Right lobe of liver (tissue), 6 donors: Measurements from ENCODE around the gene ASGR2. TPM values are rescaled to one million over a fixed set of nuclear protein-coding genes. Genes with fewer than 3 reads are reported as not detected.
"Not testable (repeated sequence)": the region's sequence is repeated elsewhere in the genome, so short reads cannot be mapped to it uniquely, and the experiment has no call there.

ENCODE experiments used
- ATAC-seq, 4 donors: fragments of 200-7000 bp; cut with Tn5 transposase; one replicate each; pipeline ENCODE4 v1.9.1; 2020; ENCODE audit warnings: mild to moderate bottlenecking in 4 of 4, moderate library complexity in 4 of 4
- DNase-seq, 3 donors: peaks; one replicate each; pipeline ENCODE4 v3.0.0-alpha.2; 2020
- H3K27ac ChIP-seq, 3 donors: fragments of 200-600 bp; one replicate each; pipeline ENCODE4 v1.8.0; 2022
- H3K27me3 ChIP-seq, 2 donors: fragments of 200-600 bp; one replicate each; pipeline ENCODE4 v1.8.0; 2022
- H3K36me3 ChIP-seq, 4 donors: fragments of 200-600 bp; sonication (generic) in 1 of 4; one replicate each; pipeline versions ENCODE4 v1.5.1 to v1.8.0; 2017 to 2022; ENCODE audit warnings: control low read depth in 1 of 4
- H3K4me1 ChIP-seq, 4 donors: fragments of 200-600 bp; sonication (generic) in 1 of 4; one replicate each; pipeline versions ENCODE4 v1.5.1 to v1.8.0; 2017 to 2022; ENCODE audit warnings: control low read depth in 1 of 4
- H3K4me3 ChIP-seq, 3 donors: fragments of 200-600 bp; one replicate each; pipeline ENCODE4 v1.8.0; 2022
- H3K9me3 ChIP-seq, 4 donors: fragments of 200-600 bp; sonication (generic) in 1 of 4; one replicate each; pipeline versions ENCODE4 v1.5.1 to v1.8.0; 2017 to 2022; ENCODE audit warnings: control low read depth in 1 of 4
- CTCF ChIP-seq, 4 donors: fragments of 200-600 bp in 3 of 4; fragments of 450-650 bp in 1 of 4; IDR thresholded peaks; one replicate each; pipeline versions ENCODE4 v1.5.1 to v1.8.0; 2016 to 2022; ENCODE audit warnings: antibody characterized with exemption in 4 of 4, mild to moderate bottlenecking in 2 of 4
- POLR2A ChIP-seq: fragments of 450-650 bp; IDR thresholded peaks from one replicate; pipeline ENCODE4 v1.6.1; 2017; ENCODE audit warnings: antibody characterized with exemption, mild to moderate bottlenecking
- WGBS: methylation state at CpG from one replicate; pipeline ENCODE4 v1.1.6; 2018; ENCODE audit warnings: low coverage, low lambda C conversion rate; ENCODE audit not compliant: insufficient coverage; ENCODE audit errors: missing lambda C conversion rate; 5-methylcytosine and 5-hydroxymethylcytosine counted together
- intact Hi-C, 2 donors: fragments of 100-400 bp; cut with DNase I; formaldehyde crosslinking; loops; one replicate each; pipeline versions ENCODE4 v1.11.2 to v1.14.1; 2022
- long read RNA-seq: library from polyadenylated mRNA; unstranded; transcript quantifications from one replicate; pipeline ENCODE4 v2.0.0, GENCODE V29; 2019
- total RNA-seq, 6 experiments: library from RNA; depleted of rRNA in 2 of 6; stranded (reverse); fragments of >200 nt in 2 of 6; fragmentation: NEBNext Ultra II Directional in 3 of 6; extraction: Animal tissue kit (Norgen Biotek cat#: 25700) in 3 of 6; gene quantifications; one replicate each; pipeline versions ENCODE4 v1.1.0 to v1.2.4, GENCODE V29; 2016 to 2023
- donor health status: DM: no; HTN: yes; CAD: no.
- donor health status: DM: no; HTN: no; CAD: no.
- donor health status: DM: no; HTN: no; CAD: no.
- donor health status: DM: no; HTN: yes; CAD: no.
- donor health status: DM: no; HTN: yes; CAD: no.

The ASGR2 gene
- total RNA-seq: 100 to 1,000 TPM; 412 to 553 (median 461) TPM
- long read RNA-seq, transcript ASGR2-201 (9 exons, 1,396 nt): major isoform, 46 of 198 reads
- long read RNA-seq, partial matches to known transcripts: 44 of 198 reads
- long read RNA-seq, other reads (novel, unspliced or antisense): 105 of 198 reads

- Histone ChIP-seq H3K36me3 (no peaks in the 10 kb centered on the region), H3K9me3 (no peaks in the 10 kb centered on the region), H3K27ac (peak within 1 kb of the TSS; percentile 83 to 97 (median 94)), H3K27me3 (no peaks in the 10 kb centered on the region), H3K4me1 (peaks cover 0 to 40% (median 9%) of the 10 kb centered on the region in 4 donors), H3K4me3 (peak within 1 kb of the TSS; percentile 56 to 77 (median 76))
- 4% methylated on average over 3 of the region's 14 CpGs for WGBS
- no peak for TF ChIP-seq CTCF (IDR thresholded peaks at IDR 0.05)
- TF ChIP-seq POLR2A: peak; percentile 38
- ATAC-seq (peak; percentile 86 to 94 (median 86)), DNase-seq (peak; percentile 91 to 98 (median 97))
- intact Hi-C loops: no loop called here
Measured at GRCh38 chr17:7114241-7114874, at the start of gene ASGR2. Gene ASGR2 (minus strand): TSS chr17:7114822. CDS start chr17:7114240, 582 bp downstream.

DNA sequence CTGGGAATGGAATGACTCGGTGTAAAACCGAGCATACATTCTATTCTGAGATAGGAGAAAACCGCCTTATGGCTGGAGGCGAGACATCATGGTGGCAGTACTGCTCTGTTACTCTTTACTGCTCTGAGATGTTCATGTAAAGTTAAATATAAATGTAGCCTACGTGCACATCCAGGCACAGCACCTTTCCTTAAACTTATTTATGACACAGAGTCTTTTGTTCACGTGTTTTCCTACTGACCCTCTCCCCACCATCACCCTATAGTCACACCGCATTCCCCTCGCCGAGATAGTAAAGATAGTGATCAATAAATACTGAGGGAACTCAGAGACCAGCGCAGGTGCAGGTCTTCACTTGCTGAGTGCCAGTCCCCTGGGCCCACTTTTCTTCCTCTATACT lies 44.9 kb upstream of the ASGR2 start:
- DNase-seq, intact Hi-C loops: not testable (repeated sequence)
- 81% methylated on average over 10 of the region's 10 CpGs for WGBS

GRCh38 chr17:7158424-7158823 lies 43.8 kb upstream of the ASGR2 start:
- DNase-seq, intact Hi-C loops: not testable (repeated sequence)

More for the DNA sequence above, 44.9 kb upstream of the ASGR2 start:
- not testable (repeated sequence) for H3K9me3 ChIP-seq, H3K36me3 ChIP-seq, ATAC-seq, H3K27ac ChIP-seq, H3K27me3 ChIP-seq, H3K4me3 ChIP-seq
- H3K4me1 ChIP-seq: peaks cover 0 to 12% (median 0%) of the 10 kb centered on the region in 4 donors

DNA sequence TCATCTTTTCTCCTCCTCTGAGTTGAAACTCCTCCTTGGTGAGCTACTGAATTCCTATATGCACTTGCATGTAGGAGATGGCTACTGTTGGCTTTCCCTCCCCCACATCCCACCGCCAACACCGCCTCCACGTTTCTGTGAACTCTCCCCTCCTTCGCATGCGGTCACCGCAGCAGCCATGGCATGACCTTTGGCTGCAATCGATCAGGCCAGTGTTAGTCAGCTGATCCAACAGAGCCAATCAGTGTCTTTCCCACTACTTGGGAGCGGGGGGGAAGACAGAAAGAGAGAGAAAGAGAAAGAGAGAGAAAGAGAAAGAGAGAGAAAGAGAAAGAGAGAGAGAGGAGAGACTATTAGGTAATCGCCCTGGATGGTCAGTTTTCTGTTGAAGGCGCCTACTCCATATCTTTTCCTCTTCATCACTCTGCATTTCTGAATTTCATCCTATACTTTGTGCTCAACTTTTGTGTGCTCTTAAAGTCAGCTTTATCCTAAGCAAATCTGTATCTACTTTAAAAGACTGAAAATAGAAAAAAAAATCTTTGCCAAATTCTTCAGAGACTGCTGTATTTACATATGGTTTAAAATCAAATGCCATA lies 41.8 kb upstream of the ASGR2 start:
- intact Hi-C loops: no loop called here
- Histone ChIP-seq H3K36me3 (no peaks in the 10 kb centered on the region), H3K27me3 (no peaks in the 10 kb centered on the region), H3K27ac (peak overlapping the region in 1 of 3 donors; percentile 79), H3K4me3 (peak overlapping the region in 2 of 3 donors; percentile 9 to 23), H3K4me1 (peaks cover 0 to 10% (median 0%) of the 10 kb centered on the region in 4 donors), H3K9me3 (no peaks in the 10 kb centered on the region)
- TF ChIP-seq CTCF (IDR thresholded peaks at IDR 0.05) (no peak), POLR2A (peak; percentile 32)
- DNase-seq (peak; percentile 84 to 90 (median 85)), ATAC-seq (peak; percentile 97 to 99 (median 98))
- 21% methylated on average over 10 of the region's 10 CpGs for WGBS

More at GRCh38 chr17:7158424-7158823, 43.8 kb upstream of the ASGR2 start:
- H3K36me3 ChIP-seq, ATAC-seq, H3K27ac ChIP-seq, H3K27me3 ChIP-seq, H3K9me3 ChIP-seq, H3K4me1 ChIP-seq, H3K4me3 ChIP-seq: not testable (repeated sequence)
- 71% methylated on average over 10 of the region's 10 CpGs for WGBS

GRCh38 chr17:7147772-7148171 lies 33.1 kb upstream of the ASGR2 start:
- no peaks in the 10 kb centered on the region for H3K36me3 ChIP-seq
- TF ChIP-seq POLR2A: no peak
- no peak for TF ChIP-seq CTCF (IDR thresholded peaks at IDR 0.05)
- no peak overlapping the region for H3K4me3 ChIP-seq
- intact Hi-C loops: no loop called here
- H3K27ac ChIP-seq: no peak overlapping the region
- H3K9me3 ChIP-seq: no peaks in the 10 kb centered on the region
- no peak for DNase-seq
- peak in 3 of 4 donors; percentile 19 to 61 (median 33) for ATAC-seq
- WGBS: 75% methylated on average over 3 of the region's 3 CpGs
- H3K27me3 ChIP-seq: no peaks in the 10 kb centered on the region
- H3K4me1 ChIP-seq: no peaks in the 10 kb centered on the region
